SIG-M5 treated with dmso at 0.1 percent for 504 hours (cell line): ENCODE results near the gene VAPB.

Experiments used
- DNase-seq: peaks from one replicate; lab custom pipeline; 2025; ENCODE audit not compliant: unreplicated experiment; lab: John Stamatoyannopoulos, UW

Gene VAPB

DNA sequence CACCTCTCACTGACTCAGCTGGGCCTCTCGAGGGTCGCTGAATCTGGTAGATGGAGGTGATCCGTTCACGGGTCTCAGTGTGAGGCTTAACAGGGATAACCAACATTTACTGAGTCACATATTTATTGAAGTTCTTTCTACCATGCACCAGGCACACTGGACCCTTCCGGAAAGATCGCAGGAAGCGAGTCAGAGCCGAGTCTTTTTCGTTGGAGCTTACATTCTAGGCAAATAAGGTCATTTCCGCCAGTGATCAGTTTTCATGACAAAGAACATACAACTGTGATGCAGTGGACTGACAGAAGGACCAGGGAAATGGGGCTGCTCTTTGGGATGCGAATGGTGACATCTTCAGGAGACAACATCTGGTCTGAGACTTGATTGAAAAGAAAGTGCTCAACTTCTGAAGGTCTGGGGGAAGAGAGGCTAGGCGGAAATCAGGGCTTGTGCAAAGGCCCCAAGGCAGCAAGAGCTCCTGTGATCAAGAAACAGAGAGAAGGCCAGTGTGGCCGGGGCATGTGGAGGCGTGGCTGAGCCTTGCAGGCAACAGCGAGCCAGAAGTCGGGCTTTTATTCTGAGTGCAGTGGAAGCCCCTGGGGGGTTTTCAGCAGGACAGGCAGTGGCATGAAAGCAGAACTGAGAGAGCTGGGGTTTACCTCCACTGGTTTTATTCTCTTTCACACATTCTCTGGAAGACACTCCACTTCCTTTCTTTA lies 69.5 kb downstream of the VAPB start:
- no peak for DNase-seq

DNA sequence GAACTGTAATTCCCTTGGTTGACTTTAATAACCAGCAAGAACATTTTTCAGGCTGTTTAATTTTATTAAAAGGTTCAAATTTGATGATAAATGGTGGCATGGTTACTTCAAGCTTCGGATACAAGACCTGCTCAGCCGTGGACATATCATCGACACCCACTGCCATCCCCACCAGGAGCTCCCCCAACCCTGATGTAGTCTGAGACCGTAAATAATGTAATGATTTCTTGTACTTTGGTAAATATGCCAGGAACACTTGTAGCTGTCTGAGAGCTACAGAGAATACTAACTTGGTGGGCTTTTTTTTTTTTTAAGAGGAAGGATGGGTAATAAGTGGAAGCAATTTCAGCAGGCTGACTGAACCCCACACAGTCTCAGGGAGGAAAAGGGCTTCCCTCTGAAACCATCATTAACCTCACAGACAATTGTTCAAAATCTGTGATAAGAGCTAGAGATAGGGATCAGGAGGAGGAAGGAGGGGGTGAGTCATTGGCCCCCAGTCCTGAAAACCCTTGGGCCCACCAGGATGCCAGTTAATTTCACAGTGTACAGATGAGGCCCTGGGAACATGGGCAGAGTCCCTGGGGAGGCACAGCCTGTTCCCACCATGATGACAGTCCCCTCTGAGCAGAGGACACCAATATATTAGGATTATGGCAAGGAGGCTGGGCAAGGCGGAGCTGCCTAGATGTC lies 70.2 kb downstream of the VAPB start:
- no peak for DNase-seq

DNA sequence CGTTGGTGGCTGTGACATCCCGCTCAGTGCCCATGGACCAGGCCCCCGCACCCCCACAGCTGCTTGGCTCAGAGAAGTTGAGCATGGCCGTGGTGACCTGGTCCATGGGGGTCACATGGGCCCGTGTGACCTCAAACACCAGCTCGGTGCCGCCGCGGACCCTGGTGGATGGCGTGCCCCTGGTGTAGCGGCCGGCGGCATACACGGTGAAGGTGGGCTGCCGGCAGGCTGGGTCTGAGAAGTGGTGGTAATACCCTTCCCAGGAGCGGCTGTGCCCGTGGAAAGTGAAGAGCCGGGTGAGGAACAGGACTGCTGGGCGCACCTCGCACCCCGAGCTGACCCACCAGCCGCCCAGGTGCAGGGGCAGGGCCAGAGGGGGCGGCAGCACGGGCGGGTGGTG lies 72.1 kb downstream of the VAPB start:
- no peak for DNase-seq

DNA sequence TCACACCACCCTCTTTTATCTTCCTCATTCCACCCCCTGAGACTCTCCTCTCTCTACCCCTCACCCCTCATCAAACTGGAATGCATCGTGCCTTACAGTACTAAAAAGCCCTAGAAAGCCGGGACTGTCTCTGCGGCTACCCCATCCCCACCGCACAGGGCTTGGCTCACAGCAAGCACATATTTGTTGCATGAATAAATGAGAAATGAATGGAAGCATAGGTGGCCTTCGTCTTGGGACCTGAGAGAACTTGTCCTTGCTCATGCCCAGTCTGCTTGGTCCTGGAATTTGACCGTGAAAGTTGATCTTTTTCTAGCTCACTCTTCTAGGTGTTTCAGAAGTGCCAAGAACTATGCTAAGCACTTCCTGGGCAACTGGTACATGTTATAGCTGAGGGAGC lies 72.9 kb downstream of the VAPB start:
- DNase-seq, result no peak

DNA sequence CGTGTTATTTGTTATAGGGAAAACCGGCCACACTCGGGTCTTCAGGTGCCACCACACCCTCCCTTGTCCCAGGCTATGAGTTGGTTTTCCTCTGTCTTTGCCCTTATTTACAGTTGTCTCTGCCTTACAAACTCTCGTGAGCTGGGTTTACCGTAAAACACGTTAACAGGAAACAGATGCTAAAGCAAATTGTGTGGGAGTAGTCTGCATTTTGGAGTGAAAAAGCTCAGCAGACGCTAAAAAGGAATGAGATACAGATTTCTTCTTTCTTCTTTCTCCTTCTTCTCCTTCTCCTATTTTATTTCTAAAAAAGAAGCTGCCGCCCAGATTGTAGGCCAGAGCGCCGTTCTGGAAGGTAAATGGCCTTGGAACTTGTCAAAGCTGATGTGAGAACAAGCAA lies 74.2 kb downstream of the VAPB start:
- no peak for DNase-seq

DNA sequence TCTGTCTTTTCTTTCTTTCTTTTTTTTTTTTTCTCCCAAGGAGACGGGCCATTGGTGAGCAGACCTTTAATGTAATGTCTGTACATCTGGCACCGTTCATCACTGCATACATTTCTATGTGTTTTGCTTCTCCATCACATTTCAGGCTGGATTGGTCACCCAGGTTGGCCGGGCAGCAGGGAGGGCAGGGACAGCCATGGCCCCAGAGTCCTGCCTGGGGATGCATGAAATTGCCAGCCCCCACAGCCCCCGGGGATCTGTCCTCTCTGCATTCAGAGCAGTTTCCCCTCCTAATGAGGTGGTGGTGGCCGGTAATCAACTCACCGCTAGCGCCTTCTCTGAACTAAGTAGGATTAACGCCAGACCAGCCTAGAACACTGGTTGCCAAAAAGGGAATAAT lies 75.8 kb downstream of the VAPB start:
- DNase-seq, result no peak

DNA sequence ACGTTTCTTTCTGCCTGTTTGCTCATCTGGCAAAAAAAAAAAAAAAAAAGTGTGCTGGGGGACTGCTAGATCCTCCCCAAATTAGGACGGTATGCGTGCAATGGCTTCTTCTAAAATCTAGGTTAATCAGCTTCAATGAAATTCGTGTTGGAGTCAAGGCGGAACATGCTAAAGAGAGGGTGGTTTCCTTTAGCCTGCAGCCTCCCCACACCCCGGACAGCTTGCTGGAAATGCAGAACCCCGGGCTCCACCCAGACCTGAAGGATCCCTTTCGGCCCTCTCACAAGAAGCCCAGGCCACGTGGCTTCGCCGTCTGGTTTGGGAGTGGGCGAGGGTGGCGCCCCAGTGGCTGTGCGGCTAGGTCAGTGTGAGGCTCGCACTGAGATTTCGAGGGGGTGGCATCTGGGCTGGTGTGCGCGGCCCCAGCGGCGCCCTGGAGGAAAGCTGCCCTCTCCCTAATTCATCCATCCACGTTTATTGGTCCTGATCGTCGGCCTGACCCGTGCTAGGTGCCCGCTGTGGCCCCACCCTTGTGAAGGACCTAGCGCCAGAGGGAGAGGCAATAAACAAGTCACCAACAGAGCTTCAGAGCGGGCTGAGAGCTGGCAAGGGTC lies 77.2 kb downstream of the VAPB start:
- DNase-seq, result no peak

DNA sequence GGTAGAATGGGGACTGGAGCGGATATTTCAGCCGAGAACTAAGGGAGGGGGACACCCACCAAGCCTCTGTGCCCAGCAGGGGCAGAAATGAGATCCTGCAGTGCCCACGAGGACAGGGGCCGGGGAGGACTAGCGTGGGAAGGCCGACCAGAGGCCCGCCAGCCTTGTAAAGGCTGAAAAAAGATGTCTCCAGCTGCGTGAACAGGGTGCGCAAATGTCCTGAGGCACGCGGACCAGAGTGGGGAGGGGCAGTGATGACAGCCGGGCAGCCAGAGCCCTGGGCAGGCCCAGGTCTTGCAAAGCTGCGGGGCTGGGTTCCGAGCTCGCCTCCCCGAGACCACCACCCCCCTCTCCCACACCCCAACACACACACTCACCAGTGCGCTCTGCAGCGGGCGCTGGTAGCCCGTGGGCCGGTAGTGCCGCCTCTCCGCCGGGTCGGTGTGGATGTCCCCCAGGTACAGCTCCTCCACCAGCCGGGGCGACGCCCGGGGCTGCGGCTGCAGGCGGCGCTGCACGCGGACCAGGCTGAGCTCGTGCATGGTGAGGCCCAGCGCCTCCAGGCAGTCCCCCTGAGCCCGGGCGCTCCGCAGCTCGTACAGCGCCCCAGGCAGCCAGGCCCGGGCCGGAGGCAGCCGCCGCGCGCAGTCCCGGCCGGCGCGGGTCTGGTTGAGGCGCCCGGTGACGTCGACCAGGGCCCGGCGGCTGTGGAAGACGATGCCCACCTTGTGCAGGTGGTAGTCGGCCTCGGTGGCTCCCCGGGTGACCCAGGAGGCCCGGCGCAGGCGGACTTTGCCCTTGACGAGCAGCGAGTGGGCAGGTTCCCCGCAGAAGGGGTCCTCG lies 77.9 kb downstream of the VAPB start:
- DNase-seq, result no peak

DNA sequence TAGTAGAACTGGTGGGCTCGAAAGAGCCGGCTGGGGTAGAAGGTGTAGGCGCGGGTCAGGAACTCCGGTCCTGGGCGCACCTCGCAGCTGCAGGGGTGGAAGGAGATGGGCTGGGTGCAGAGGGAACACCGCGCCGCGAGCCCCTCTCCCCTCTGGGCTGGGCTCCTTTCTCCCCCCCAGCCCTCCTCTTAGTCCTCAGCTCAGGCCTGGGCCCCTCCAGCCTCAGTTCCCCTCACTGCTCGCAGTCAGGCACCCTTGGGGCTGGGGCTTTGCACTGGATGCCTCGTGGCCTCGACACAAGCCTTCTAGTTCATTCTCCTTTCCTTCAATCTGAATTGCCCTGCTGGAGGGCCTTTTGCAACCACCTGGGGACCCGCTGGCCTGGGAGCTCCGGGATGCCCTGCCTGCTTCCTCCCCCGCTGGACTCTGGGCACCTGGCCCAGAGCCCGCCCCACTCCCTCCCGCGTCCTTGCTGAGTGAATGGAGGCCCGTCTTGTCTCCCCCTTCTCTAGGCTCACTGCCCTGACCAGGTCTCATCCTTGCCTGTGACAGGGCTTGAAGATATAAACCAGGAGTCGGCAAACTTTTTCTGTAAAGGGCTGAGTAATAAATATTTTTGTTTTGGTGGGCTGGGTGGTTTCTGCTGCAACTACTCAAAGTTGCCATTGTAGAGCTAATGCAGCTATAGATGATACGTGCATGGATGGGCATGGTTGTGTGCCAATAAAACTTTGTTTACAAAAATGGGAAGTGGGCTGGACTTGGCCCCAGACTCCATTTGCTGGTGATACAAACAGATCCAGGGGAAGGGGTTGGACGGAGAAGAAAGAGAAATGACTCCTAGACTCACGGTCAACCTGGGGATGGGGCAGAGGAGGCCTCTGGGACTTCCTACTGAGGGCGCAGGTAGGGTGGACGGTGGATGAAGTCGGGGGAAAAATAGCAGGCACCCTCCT lies 78.8 kb downstream of the VAPB start:
- DNase-seq, result no peak

DNA sequence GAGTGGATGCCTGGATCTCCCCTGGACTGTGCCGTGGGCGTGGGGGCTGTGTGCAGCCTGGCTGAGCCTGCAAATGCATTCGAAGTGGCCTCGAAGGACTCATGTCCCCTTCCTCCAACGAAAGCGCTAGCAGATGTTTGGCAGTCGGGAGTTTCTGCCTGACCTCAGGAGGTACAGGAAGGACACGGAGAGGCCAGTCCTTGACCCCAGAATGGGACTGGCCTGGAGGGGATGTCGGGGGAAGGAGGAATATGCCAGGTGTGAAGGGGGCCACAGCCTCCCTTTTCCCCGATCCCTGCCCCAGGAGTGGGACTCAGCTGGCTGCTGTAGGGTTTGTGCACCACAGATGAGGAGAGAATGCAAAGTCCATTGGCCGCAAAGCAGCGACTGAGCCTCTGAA lies 80.6 kb downstream of the VAPB start:
- no peak for DNase-seq

DNA sequence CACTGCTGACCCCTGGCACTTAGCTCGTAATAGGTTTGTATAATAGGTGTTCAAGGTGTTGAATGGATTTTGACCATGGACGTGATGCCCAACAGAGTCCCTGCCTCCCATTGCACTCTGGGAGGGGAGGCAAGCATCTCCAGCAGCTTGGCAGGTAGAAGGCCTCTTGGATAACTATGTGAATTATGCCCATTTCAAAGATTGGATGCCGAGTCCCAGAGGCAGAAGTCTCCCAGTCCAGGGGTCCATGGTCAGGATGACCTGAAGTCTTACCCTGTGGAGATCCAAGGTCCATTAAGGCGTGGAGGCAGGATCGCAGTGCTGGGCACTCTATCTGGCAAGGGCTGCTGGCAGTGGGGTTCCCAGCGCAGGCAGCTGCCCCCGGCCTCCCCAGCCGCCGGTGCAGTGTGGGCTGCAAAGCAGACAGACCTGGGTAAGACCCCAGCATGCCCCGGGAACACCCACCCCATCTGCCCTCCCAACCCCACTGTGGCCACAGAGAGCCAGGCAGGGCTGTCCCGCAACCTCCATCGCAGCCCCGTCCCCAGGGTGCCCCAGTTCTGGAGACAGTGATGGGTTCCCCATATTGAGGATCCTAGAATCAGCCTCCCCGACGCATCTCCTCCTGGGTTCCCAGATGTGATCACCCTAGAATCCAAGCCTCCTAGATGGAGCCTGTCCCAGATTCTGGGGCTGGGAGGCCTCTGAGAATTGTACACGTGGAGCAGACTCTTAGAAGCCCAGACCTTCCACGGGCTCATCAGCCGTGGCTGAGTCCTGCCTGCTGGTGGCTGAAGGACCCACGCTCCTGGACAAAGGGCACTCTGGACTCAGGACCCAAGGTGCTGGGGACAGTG lies 81.5 kb downstream of the VAPB start:
- no peak for DNase-seq

DNA sequence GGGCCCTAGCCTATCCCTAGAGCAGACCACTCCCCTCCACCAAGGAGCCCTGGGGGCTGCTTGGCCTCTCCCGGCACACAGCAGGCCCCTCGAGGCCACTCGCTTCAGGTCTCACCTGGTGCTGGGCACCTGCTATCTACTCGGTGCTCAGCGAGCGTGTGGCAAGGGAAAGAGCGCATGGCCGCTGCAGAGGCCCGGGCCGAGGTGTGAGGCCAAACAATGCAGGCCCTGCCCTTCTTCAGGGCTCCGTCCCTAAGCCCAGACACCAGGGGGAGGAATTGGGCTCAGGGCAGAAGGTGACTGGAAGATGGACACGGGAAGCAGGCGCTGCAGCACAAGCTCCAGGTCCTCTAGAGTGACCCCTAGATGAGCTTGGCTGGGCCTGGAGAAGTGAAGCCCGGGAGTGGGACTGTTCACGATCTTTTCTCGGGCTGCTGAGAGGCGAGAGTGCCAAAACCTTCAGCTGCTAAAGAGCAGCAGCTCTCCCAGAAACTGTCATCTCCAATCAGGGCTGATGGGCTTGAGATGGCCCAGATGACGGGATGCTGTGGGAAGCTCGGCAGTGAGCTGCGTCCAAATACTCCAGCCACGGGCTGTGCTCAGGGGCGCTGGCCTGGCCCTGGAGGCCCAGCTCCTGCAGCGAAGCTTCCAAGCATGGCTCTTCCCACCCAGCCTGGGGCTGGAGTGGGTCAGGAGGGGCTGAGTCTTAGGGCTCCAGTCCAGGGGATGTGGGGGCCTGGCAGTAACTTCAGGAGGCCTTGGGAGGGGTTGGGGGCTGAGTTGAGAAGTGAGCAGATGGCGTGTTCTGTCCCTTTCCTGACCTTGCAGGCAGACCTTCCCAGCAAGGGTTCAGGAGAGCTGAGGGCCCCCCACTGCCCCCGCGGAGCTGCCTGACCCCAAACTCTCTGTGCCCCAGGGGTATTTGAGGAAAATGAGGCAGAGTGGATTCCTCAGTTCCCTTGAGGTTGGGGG lies 82.5 kb downstream of the VAPB start:
- no peak for DNase-seq

DNA sequence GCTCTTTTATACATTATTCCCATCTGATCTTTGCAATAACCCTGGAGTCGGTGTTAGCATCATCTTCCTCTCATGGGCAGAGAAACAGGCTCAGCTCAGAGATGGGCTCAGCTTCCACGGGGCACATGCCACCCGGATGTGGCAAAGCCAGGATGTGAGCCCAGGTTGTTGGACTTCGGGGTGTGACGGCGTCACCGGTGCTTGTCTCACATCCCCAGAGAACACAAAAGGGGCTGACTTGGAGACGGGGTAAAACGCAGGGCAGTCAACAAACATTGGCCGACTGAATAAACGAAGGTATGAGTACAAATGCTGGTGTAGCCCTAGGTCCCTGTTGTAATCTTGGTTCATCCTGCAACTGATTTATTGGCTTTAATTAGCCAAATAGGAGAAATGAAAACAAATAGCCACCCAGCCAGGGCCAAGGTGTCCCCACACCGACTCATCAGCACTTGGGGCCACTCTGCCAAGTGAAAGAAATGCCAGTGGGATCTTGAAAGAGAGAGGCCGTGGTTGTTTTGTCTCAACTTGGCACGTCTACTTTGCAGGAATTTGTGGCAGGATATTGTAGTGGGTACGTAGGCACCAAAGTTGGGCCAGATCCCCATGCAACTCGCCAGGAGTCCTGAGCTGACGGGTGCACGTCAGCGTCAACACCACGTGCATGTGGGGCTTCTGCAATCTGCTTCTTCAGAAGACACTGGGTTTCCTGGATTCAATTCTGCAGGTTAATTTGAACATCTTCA lies 83.4 kb downstream of the VAPB start:
- DNase-seq, result no peak

DNA sequence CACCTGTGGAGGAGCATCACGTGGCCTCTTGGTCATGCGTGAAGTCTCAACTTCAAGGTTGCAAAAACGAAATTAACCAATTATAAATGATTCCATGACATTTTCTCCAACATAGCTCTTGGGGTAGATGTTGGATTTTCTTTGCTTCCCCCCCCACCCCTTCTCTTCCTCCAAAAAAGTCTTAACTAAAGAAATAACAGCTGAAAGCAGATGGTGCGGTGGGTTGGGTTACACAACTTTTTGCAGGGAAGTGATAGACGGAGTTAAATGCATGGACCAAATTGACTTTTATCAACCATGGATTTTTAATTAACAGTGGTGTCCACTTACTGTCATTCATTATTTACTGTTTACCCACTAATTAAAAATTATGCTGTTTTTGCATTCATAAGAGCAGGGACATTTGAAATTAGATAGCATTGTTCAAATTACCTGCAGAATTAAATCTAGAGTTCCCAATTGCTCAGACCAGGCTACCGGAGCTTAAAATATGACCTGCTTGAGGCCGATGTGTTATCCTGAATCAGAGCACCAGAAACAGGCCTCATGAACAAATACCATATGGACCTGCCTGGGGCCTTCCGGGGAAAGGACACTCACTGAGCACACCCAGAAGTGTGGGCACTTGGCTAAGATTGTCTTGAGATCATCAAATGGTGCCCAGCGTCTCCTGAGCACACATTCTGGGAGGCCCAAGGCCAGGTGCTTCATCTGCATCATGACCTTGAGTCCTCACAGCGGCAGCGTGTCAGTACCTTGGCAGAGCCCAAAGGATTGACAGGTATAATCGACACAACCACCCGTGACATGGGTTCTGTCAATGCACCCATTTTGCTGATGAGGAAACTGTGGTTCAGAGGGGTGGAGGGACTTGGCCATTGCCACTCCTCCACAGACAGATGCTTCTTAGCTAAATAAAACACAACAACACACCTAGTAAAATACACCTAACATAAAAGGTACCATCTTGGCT lies 84.7 kb downstream of the VAPB start:
- DNase-seq, result no peak

DNA sequence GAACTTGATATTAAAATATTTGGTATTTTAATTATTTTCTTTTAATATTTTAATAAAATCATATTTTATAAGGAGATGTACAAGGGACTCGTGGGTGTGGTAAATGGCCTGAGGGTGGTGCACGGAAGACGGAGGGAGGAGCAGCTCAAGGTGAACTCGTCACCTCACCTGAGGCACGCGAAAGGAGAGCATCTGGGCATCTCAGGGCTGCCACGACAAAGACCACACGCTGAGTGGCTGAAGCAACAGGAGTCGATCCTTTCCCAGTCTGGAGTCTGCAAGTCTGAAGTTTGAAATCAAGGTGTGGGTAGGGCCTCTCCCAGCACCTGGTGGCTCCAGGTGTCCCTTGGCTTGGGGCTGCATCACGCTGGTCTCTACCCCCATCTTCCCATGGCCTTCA lies 86.4 kb downstream of the VAPB start:
- no peak for DNase-seq

DNA sequence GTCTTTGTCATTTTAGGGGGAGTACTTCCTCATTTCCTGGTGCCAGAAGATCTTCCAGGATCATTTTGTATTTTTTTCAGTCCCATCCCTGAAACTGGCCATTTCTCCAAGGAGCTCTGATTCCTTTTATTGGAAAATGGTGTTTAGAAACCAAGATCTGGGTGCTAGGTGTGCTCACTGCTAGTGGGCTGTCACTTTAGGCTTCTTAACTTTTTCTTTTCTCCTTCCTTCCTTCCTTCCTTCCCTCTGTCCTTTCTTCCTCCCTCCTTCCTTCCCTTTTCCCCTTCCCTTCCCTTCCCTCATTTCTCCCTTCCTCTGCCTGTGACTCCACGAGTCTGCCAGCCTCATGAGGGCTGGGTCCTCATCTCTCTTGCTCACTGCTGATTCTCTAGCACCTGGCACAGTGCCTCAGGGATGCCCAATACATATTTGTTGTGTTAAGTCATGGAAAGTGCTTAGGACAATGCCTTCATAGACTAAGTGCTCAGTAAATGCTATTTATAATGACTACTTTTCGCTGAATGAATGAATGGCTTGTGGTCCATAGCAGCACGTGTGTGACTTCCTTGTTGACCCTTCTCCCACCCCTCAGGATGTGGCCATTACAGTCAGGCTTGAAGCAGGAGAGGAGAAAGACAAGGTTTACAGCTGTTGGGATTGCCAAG lies 89.2 kb downstream of the VAPB start:
- no peak for DNase-seq
